ENCODE results near the gene MAPK10. TPM values are rescaled to one million over a fixed set of nuclear protein-coding genes. Genes with fewer than 3 reads are reported as not detected.

The MAPK10 gene
- total and polyA plus RNA-seq, 2 of the 8 experiments (the other 6 are each of a cell fraction or from before 2014, with no cell fraction given): 2.5 to 3.1 TPM

DNA sequence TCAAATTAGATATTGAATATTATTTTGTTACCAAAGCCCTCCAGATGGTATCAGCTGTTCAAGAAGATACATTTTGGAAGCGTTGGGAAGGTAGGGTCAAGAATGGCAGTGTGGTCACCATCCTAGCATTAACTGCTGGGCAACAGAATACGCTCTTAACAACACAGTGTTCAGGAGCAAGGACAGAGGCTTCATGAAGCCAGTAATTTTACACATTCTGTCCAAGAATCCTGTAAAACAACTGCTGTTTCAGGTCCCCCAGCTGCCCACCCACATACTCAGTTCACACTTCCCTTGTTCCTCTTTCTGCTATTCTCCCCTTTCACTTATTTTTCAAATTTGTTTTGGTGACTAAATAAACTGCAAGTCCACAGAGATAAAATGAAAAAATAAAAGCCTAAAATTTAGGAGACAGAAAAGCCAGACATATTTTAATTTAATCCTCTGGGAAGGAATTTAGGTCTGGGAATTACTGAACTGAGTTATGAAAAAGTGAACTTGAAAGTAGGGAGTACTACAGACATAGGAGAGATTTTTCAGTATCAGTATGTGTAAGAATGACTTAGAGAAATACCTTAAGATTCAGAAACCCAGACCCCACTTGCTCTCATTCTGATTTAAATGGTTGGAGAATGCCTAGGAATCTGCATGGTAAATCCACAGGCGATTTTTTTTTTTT, 406.7 kb downstream of the MAPK10 start:
- no peak for FAIRE-seq
- Histone ChIP-seq H3K56ac (replicated peaks; ENCODE audit: insufficient read length, low read depth, low read length) (no peak overlapping the region), H3K4me3 (ENCODE audit: extremely low read depth in 1 of 4, insufficient read depth in 2 of 4, low read depth in 3 of 4, low read length in 4 of 4) (no peak overlapping the region), H3K9me3 (ENCODE audit: insufficient read depth in 2 of 2, low read depth in 1 of 2, low read length in 1 of 2) (no peaks in the 10 kb centered on the region), H3K18ac (ENCODE audit: extremely low read depth, low read length) (no peak overlapping the region), H2BK120ac (replicated peaks; ENCODE audit: low read depth, low read length) (no peak overlapping the region), H3K9ac (replicated peaks in 1 of 4; ENCODE audit: extremely low read depth in 1 of 4, low read depth in 3 of 4, low read length in 3 of 4) (no peak overlapping the region), H3K27me3 (replicated peaks in 1 of 4; ENCODE audit: control insufficient read depth in 3 of 4, extremely low read depth in 1 of 4, insufficient read depth in 3 of 4, low read length in 3 of 4) (no peaks in the 10 kb centered on the region), H3K27ac (ENCODE audit: low read depth, low read length) (no peak overlapping the region), H3K14ac (ENCODE audit: insufficient read length) (no peak overlapping the region), H2BK15ac (ENCODE audit: low read length) (no peak overlapping the region), H3K36me3 (ENCODE audit: control insufficient read depth in 2 of 4, insufficient read depth in 4 of 4, low read length in 3 of 4) (no peaks in the 10 kb centered on the region; a peak in 1 of 8 replicates), H3K23ac (ENCODE audit: insufficient read length) (no peak overlapping the region), H2AK5ac (ENCODE audit: low read depth, low read length) (no peak overlapping the region), H4K8ac (ENCODE audit: extremely low read depth, insufficient read depth, low read length) (no peak overlapping the region), H2BK12ac (ENCODE audit: low read depth, low read length) (no peak overlapping the region; the same call in 1 of the 2 replicates), H3K4me2 (ENCODE audit: insufficient read depth in 1 of 2, low read depth in 2 of 2, low read length in 2 of 2) (peak overlapping the region in 1 of 2 experiments; percentile 27; a peak in 2 of 4 replicates), H4K91ac (replicated peaks; ENCODE audit: insufficient read length, low read length) (peak overlapping the region; percentile 52), H4K20me1 (replicated peaks in 1 of 2; ENCODE audit: control insufficient read depth in 1 of 2, insufficient read depth in 2 of 2, low read length in 2 of 2) (no peaks in the 10 kb centered on the region), H2BK20ac (ENCODE audit: low read length) (no peak overlapping the region), H3K79me1 (ENCODE audit: low read depth, low read length) (no peaks in the 10 kb centered on the region), H2AFZ (ENCODE audit: low read length) (peak overlapping the region; percentile 97), H4K5ac (ENCODE audit: insufficient read length, low read depth, low read length) (no peak overlapping the region), H2BK5ac (ENCODE audit: low read depth, low read length) (0 out of 2 replicates have a peak overlapping the region, but pooled peaks have one; percentile 9), H3K4ac (replicated peaks; ENCODE audit: insufficient read length, low read depth, low read length) (no peak overlapping the region), H3K79me2 (ENCODE audit: control insufficient read depth in 1 of 2, insufficient read depth in 2 of 2, low read length in 2 of 2) (no peaks in the 10 kb centered on the region), H3K4me1 (replicated peaks in 1 of 4; ENCODE audit: control insufficient read depth in 3 of 4, insufficient read depth in 4 of 4, low read length in 3 of 4) (peaks cover 0 to 17% (median 5%) of the 10 kb centered on the region in 4 experiments; a peak in 5 of 7 replicates), H3K23me2 (ENCODE audit: low read depth, low read length) (no peaks in the 10 kb centered on the region)
- ChIA-PET POLR2A (ENCODE audit: partially characterized antibody) (interaction anchor here (1.4 kb wide), 1 partner anchor 11 kb away, joined by 5 read pairs; no protein-coding TSS in a partner anchor), CTCF (ENCODE audit: partially characterized antibody) (no interaction called here)
- 67% methylated on average over 3 of the region's 3 CpGs; no CpG with 5 or more reads in 1 of the 2 experiments for WGBS, 2 experiments (ENCODE audit: extremely low coverage in 1 of 2, insufficient coverage in 1 of 2, insufficient read length in 1 of 2, insufficient replicate concordance in 2 of 2, low coverage in 1 of 2, low lambda C conversion rate in 2 of 2, missing lambda C conversion rate in 1 of 2)
- no peak for DNase-seq (ENCODE audit: low read depth in 1 of 2, low spot score in 2 of 2)
- no peak for TF ChIP-seq RBBP5 (IDR thresholded peaks at IDR 0.05; ENCODE audit: borderline replicate concordance, low read depth, low read length)
- TF ChIP-seq CTBP2 (IDR thresholded peaks at IDR 0.05; ENCODE audit: borderline replicate concordance, insufficient read depth, insufficient read length, low read length): no peak
- TF ChIP-seq KDM5A (IDR thresholded peaks at IDR 0.05; ENCODE audit: low read length): no peak
- no peak for TF ChIP-seq SIRT6 (IDR thresholded peaks at IDR 0.05; ENCODE audit: low read length)
